HT1080 (cell line): ENCODE results near the gene KLF16. TPM values are rescaled to one million over a fixed set of nuclear protein-coding genes. Genes with fewer than 3 reads are reported as not detected.
"Not testable (repeated sequence)": the region's sequence is repeated elsewhere in the genome, so short reads cannot be mapped to it uniquely, and the experiment has no call there.

Source experiments
- DNase-seq: peaks from one replicate; pipeline ENCODE4 v3.0.0-alpha.2; 2015; ENCODE audit warnings: low read depth
- total RNA-seq: library from RNA; depleted of rRNA; stranded (reverse); fragments of >200 nt; shearing (Covaris generic); gene quantifications from 2 replicates; pipeline ENCODE4 v1.2.3, GENCODE V29; 2014

KLF16 gene
- total RNA-seq, 1 experiment from 2014 or later = 20.2 TPM

- no peak for DNase-seq
Measured at GRCh38 chr19:1884719-1885334, 21.4 kb upstream of the KLF16 start.

DNA sequence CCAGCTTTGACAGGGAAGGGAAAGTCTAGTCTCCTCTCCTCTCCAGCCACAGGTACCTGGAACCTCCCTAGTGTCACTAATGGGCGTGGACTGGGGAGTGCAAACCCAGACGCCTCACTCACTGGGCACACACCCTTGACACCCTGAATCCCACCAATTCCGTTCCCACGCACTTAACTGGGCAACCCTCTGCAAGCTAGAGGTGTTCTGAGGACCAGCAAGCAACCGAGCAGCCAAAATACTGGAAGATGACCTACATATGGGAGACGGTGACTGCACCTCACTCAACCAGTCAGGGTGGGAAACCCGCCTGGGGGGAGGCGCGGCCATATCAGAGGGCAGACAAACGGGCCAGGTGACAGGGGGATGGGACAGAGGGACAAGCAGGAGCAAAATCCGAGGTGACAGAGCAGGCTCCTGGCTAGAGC lies 20.9 kb upstream of the KLF16 start:
- DNase-seq = no peak

DNA sequence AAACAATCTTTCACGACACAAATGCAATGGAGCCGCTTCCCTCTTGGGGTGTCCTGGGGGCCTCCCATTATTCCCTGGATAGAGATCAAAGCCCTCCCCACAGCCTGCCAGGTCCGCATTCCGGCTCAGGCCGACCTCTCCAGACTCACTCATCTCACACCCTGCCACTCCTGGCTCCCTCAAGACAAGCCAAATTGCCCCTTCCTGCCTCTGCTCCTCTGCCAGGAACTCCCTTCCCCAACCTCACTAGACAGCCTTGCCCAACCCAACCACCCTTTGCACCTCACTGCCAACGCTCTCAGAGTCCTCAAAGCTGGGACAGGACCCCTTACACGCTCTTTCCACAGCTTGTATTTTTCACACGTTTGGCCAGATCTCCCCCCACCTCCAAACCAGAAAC lies 20.4 kb upstream of the KLF16 start:
- DNase-seq = no peak

GRCh38 chr19:1882786-1883692 lies 19.7 kb upstream of the KLF16 start:
- no peak for DNase-seq

DNA sequence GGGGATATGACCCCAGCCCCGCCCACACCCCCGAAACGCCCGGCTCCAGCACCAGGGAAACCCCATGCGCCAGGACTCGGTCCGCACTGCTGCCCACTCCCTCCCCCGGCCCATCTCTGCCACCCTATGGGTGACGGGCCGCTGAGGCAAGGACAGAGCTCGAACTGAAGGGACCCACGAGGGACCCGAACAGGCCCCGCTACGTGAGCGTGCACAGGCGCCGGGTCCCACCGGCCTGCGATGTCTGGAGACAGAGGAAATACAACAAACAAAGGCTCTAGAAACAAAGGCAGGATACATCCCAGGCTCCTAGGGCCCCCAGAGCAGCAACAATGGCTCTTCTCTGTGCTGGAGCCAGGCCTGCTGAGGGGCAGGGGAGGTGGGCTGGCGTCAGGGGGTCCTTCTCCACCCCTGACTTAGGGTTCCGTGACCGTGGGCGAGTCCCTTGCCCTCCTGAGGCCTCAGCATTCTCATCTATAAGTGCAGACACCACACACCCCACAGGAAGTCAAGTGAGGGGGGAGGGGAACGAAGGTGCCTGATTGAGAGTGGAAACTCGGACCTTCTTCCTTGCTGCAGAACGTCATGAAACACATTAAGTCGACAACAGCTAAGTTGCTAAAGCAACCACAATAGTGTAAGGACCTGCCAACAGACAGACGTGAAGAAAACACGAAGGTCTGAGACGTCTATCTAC lies 18.9 kb upstream of the KLF16 start:
- no peak for DNase-seq

GRCh38 chr19:1881393-1882088 lies 18.2 kb upstream of the KLF16 start:
- not testable (repeated sequence) for DNase-seq

DNA sequence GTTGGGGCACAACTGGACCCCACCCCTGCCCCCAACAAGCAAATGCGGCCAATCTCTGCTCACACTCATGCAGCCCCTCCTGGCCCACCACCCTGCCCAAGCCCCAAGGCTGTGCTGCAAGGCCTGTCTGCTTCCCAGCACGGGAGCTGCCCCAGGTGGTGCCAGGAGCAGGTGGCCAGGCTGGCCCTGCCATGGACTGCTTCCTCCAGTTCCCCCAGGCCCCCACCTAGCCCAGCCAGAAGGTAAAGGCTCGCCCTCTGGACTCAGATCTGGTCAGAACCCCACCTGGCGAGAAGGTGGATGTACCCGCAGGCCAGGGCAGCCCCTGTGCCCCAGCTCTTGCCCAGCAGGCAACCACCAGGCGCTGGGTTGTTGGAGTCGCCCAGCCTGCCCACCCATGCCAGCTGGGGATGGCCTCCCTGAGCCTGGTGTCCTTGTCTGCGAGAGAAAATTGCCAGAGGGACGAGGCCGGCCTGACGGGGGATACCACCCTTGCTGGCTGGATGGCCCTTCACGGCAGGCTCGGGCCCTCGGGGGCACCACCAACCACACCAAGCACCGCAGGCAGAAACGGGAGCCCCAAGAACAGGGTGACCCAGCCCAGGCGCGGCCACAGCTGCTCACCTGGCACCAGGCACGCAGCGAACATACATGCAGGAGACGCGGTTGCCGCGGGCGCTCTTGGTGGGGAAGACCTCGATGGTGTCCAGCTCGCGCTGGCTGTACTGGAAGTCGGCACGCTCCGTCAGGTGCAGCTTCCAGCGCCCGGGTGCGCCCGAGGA lies 17.4 kb upstream of the KLF16 start:
- no peak for DNase-seq

DNA sequence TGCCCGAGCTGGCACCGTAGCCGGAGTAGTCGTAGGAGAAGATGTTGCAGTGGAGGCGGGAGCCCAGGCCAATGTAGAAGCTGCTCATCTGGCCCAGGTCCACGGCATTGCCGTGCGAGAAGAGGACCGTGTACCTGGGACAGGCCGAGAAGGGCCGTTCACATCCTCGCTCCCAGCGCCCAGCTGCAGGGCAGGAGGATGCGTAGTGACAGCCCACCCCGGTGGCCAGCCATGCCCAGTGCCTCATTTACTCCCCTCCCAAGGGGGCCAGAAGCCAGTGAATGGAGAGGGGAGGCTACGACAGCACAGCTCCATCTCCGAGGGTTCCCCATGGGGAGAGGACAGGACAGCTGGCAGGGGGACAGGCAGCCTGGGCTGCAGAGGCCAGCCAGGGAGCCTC lies 16.6 kb upstream of the KLF16 start:
- not testable (repeated sequence) for DNase-seq

GRCh38 chr19:1878583-1878982 lies 15.2 kb upstream of the KLF16 start:
- DNase-seq = not testable (repeated sequence)

GRCh38 chr19:1877280-1877660 lies 13.9 kb upstream of the KLF16 start:
- not testable (repeated sequence) for DNase-seq

DNA sequence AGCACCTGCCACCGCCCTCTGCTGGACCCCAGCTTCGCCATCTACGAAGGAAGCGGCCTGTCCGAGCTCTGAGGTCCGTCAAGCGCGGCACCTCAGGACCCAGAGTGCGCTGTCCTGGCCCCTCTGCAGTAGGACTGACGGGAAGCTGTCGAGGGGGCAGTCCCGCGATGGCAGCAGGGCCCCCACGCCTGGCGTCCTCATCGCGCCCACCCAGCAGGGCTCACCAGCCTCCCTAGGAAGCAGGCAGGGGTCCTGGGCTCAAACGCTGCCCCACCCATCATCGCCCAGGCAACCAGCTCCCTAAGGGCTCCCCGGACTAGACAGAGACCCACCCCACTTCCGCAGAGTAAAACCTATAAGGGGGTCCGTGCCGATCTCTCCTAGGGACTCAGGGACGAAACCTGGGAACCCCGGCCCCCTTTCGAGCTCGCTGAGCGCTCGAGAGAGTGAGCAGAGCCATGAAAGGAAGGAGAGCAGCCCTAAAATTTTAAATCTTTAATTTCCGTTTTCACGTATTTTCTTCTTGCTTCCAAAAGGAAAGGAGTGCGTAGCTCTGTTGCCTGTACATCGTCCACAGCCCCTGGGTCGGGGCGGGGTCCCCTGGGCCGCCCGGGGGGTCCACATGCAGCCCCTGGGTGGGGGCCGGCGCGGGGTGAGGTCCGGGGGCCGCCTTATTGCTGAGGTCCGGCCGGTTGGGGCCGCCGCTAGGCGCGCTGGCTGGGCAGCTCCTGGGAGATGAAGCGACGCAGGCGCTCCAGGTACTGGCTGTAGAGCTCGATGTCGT lies 13.3 kb upstream of the KLF16 start:
- not testable (repeated sequence) for DNase-seq

GRCh38 chr19:1875646-1876495 lies 12.5 kb upstream of the KLF16 start:
- peak; percentile 90 for DNase-seq

GRCh38 chr19:1875265-1875645 lies 11.9 kb upstream of the KLF16 start:
- DNase-seq = not testable (repeated sequence)

DNA sequence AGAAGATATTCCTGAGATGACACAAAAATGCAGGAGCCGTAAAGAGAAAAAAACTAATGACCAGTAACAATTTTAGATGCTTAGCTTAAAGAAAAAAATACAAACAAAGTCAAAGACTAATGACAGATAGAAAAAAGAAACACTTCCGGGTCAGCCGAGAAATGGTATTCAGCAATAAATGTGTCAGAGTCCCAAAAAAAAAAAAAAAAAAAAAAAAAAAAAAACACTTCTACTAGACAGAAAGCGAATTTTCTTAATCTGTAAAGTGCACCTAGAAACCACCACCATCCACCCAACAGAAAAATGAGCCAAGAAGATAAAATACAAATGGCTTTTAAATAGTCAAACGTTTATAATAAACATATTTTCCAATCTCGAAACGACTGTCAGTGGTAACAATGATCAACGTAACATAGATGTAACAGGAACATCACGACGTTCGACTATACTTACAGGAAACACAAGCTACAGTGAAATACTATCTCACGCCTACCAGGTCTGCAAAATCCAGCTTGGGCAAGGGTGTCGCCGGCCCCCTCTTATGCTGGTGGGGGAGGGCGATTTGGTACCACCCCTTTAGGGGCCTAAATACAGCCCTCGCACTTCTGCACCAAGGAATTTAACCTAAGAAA lies 11.3 kb upstream of the KLF16 start:
- no peak for DNase-seq

- no peak for DNase-seq
Measured at GRCh38 chr19:1873524-1874473, 10.4 kb upstream of the KLF16 start.

DNA sequence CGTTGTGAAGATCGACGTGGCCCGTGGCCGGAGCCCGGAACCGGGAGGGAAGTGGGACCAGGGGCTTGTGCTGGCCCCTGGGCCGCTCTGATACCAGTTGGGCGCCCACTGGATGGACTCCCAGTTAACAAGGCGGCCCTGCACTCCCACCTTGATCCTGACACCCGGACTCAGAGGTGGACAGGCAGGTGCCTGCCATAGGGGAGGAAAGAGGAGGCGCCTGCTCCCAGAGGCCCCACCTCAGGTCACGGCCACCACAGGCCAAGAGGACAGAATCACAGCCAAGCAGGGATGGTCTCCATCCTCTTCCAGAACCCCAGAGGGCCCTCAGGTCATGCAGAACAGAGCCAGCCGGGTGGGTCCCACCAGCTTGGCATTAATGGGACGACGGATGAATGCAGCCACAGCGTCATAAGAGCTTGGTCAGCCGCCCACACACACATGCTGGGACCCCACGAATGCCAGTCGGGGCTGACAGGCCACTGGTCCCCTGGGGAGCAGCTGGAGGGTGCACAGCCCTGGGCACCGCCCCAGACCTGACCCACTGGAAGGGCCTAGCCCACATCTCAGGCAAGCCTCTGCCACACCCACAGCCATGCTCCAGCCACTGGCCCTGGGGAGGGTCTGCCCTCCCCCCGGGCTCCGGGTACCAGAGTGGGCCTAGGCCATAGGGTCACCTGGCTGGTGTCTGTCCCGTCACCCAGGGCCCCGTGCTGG lies 9.6 kb upstream of the KLF16 start:
- no peak for DNase-seq

GRCh38 chr19:1871630-1872029 lies 8.3 kb upstream of the KLF16 start:
- DNase-seq = no peak
